Measurements from ENCODE around the gene UCHL1. TPM values are rescaled to one million over a fixed set of nuclear protein-coding genes. Genes with fewer than 3 reads are reported as not detected.
A peak's percentile ranks its signal among the peaks of the same experiment; 100 is the strongest.

Gene UCHL1
- total and polyA plus RNA-seq, 2 of the 13 experiments (the other 11 are each of a cell fraction or from before 2014, with no cell fraction given), result not detected

GRCh38 chr4:41214136-41214824 lies 42.4 kb upstream of the UCHL1 start, which contains the start of gene APBB2 (continued):
- TF ChIP-seq ZNF646 (CRISPR knock-in tag; IDR thresholded peaks at IDR 0.05), result no peak
- TF ChIP-seq XRCC5 (optimal IDR thresholded peaks at IDR 0.05; ENCODE audit: low read length), result peak; percentile 93
- TF ChIP-seq USF2 (IDR thresholded peaks at IDR 0.05; ENCODE audit: low read depth, low read length), result no peak
- no peak for TF ChIP-seq USF2 (CRISPR knock-in tag; IDR thresholded peaks at IDR 0.05; ENCODE audit: borderline replicate concordance)
- peak; percentile 68; the same call in 1 of the 2 replicates for TF ChIP-seq SALL1 (CRISPR knock-in tag; IDR thresholded peaks at IDR 0.05)
- no peak for TF ChIP-seq TCF12 (IDR thresholded peaks at IDR 0.05)
- TF ChIP-seq TCF12 (CRISPR knock-in tag; IDR thresholded peaks at IDR 0.05), result no peak
- TF ChIP-seq U2AF1 (optimal IDR thresholded peaks at IDR 0.05; ENCODE audit: low read depth, low read length), result no peak
- no peak for TF ChIP-seq ZBTB21 (CRISPR knock-in tag; IDR thresholded peaks at IDR 0.05)
- no peak for TF ChIP-seq ONECUT2 (CRISPR knock-in tag; IDR thresholded peaks at IDR 0.05)
- peak; percentile 78; the same call in 1 of the 2 replicates for TF ChIP-seq KMT2B (CRISPR knock-in tag; IDR thresholded peaks at IDR 0.05)
- peak; percentile 63; the same call in 1 of the 2 replicates for TF ChIP-seq PHF20 (CRISPR knock-in tag; IDR thresholded peaks at IDR 0.05)
- 0 out of 2 replicates have a peak, but pooled peaks have one; percentile 52 for TF ChIP-seq MAF1 (CRISPR knock-in tag; IDR thresholded peaks at IDR 0.05; ENCODE audit: borderline replicate concordance)
- no peak for TF ChIP-seq KLF9 (CRISPR knock-in tag; IDR thresholded peaks at IDR 0.05; ENCODE audit: low read depth)
- TF ChIP-seq ZNF616 (CRISPR knock-in tag; IDR thresholded peaks at IDR 0.05; ENCODE audit: low read depth), result no peak
- TF ChIP-seq FOXA1 (IDR thresholded peaks at IDR 0.05), result no peak
- TF ChIP-seq FOXA1 (CRISPR knock-in tag; IDR thresholded peaks at IDR 0.05), result 0 out of 2 replicates have a peak, but pooled peaks have one; percentile 17
- peak; percentile 29; the same call in 1 of the 2 replicates for TF ChIP-seq ZNF788 (CRISPR knock-in tag; IDR thresholded peaks at IDR 0.05; ENCODE audit: borderline replicate concordance)
- TF ChIP-seq TEAD2 (CRISPR knock-in tag; IDR thresholded peaks at IDR 0.05), result no peak
- TF ChIP-seq ZNF629 (CRISPR knock-in tag; conservative IDR thresholded peaks at IDR 0.05), result no peak
- no peak for TF ChIP-seq SRF (IDR thresholded peaks at IDR 0.05; ENCODE audit: low read depth, low read length)
- no peak for TF ChIP-seq DBP (CRISPR knock-in tag; IDR thresholded peaks at IDR 0.05; ENCODE audit: not compliant biosample characterization)
- TF ChIP-seq SNAI1 (CRISPR knock-in tag; IDR thresholded peaks at IDR 0.05; ENCODE audit: borderline replicate concordance), result no peak
